ENCODE results near the gene RANBP10. TPM values are rescaled to one million over a fixed set of nuclear protein-coding genes. Genes with fewer than 3 reads are reported as not detected.
A peak's percentile ranks its signal among the peaks of the same experiment; 100 is the strongest.

RANBP10 gene
- total and polyA plus RNA-seq, 2 of the 13 experiments (the other 11 are each of a cell fraction or from before 2014, with no cell fraction given), result 9.2 to 22.7 TPM

DNA sequence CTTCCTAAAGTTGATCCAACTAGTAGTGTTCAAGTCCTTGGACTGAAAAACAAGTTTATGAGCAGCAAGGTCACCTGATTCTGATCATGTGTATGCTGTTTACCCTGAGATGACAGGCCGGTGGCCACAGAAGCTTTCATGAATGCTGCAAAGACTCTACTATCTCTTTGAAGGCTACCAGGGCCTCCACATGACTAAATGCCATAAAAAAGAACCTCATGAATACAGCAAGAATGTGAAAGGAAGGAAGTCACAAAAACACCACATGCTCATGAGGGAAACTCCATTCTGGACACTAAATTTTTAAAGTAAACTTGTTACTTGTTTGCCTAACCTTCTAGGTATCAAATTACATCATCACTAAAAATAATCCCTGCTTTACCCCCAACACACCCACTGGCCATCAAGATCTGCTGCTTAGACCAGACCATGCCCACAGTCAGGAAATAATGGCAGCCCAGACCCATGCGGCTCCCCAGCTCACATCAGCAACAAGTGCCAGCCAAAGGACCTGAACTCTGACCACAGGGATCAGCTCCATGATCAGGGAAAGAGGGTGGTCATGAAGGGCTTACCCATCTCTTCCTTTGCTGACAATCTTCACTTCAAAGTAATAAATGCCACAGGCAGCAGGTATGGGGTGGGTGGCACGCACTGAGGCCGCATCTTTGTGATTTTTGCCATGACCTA, 1.4 kb downstream of the RANBP10 start (continued):
- TF ChIP-seq ZBTB20 (CRISPR knock-in tag; IDR thresholded peaks at IDR 0.05; ENCODE audit: borderline replicate concordance, low read depth) (no peak), ZNF720 (CRISPR knock-in tag; IDR thresholded peaks at IDR 0.05) (no peak), ZNF205 (CRISPR knock-in tag; IDR thresholded peaks at IDR 0.05) (no peak), ELF4 (CRISPR knock-in tag; IDR thresholded peaks at IDR 0.05; ENCODE audit: borderline replicate concordance) (no peak), ZBTB42 (CRISPR knock-in tag; IDR thresholded peaks at IDR 0.05) (no peak), KLF13 (CRISPR knock-in tag; IDR thresholded peaks at IDR 0.05) (no peak), ZNF510 (CRISPR knock-in tag; IDR thresholded peaks at IDR 0.05; ENCODE audit: low read depth) (no peak), RNF2 (conservative IDR thresholded peaks at IDR 0.05; ENCODE audit: low read depth) (no peak), KMT2B (CRISPR knock-in tag; IDR thresholded peaks at IDR 0.05) (no peak), PAX8 (CRISPR knock-in tag; IDR thresholded peaks at IDR 0.05; ENCODE audit: borderline replicate concordance) (no peak), ZFP82 (CRISPR knock-in tag; IDR thresholded peaks at IDR 0.05; ENCODE audit: borderline replicate concordance) (no peak), HES4 (CRISPR knock-in tag; IDR thresholded peaks at IDR 0.05; ENCODE audit: borderline replicate concordance) (0 out of 2 replicates have a peak, but pooled peaks have one; percentile 44)
- TF ChIP-seq, protein P1, sequence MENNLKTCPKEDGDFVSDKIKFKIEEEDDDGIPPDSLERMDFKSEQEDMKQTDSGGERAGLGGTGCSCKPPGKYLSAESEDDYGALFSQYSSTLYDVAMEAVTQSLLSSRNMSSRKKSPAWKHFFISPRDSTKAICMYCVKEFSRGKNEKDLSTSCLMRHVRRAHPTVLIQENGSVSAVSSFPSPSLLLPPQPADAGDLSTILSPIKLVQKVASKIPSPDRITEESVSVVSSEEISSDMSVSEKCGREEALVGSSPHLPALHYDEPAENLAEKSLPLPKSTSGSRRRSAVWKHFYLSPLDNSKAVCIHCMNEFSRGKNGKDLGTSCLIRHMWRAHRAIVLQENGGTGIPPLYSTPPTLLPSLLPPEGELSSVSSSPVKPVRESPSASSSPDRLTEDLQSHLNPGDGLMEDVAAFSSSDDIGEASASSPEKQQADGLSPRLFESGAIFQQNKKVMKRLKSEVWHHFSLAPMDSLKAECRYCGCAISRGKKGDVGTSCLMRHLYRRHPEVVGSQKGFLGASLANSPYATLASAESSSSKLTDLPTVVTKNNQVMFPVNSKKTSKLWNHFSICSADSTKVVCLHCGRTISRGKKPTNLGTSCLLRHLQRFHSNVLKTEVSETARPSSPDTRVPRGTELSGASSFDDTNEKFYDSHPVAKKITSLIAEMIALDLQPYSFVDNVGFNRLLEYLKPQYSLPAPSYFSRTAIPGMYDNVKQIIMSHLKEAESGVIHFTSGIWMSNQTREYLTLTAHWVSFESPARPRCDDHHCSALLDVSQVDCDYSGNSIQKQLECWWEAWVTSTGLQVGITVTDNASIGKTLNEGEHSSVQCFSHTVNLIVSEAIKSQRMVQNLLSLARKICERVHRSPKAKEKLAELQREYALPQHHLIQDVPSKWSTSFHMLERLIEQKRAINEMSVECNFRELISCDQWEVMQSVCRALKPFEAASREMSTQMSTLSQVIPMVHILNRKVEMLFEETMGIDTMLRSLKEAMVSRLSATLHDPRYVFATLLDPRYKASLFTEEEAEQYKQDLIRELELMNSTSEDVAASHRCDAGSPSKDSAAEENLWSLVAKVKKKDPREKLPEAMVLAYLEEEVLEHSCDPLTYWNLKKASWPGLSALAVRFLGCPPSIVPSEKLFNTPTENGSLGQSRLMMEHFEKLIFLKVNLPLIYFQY (CRISPR knock-in tag; IDR thresholded peaks at IDR 0.05; ENCODE audit: borderline replicate concordance), result no peak
- TF ChIP-seq, protein P2, sequence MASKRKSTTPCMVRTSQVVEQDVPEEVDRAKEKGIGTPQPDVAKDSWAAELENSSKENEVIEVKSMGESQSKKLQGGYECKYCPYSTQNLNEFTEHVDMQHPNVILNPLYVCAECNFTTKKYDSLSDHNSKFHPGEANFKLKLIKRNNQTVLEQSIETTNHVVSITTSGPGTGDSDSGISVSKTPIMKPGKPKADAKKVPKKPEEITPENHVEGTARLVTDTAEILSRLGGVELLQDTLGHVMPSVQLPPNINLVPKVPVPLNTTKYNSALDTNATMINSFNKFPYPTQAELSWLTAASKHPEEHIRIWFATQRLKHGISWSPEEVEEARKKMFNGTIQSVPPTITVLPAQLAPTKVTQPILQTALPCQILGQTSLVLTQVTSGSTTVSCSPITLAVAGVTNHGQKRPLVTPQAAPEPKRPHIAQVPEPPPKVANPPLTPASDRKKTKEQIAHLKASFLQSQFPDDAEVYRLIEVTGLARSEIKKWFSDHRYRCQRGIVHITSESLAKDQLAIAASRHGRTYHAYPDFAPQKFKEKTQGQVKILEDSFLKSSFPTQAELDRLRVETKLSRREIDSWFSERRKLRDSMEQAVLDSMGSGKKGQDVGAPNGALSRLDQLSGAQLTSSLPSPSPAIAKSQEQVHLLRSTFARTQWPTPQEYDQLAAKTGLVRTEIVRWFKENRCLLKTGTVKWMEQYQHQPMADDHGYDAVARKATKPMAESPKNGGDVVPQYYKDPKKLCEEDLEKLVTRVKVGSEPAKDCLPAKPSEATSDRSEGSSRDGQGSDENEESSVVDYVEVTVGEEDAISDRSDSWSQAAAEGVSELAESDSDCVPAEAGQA (IDR thresholded peaks at IDR 0.05; ENCODE audit: low read depth), result no peak
- TF ChIP-seq, protein P2 (CRISPR knock-in tag; IDR thresholded peaks at IDR 0.05; ENCODE audit: borderline replicate concordance), result no peak
- TF ChIP-seq, protein P3, sequence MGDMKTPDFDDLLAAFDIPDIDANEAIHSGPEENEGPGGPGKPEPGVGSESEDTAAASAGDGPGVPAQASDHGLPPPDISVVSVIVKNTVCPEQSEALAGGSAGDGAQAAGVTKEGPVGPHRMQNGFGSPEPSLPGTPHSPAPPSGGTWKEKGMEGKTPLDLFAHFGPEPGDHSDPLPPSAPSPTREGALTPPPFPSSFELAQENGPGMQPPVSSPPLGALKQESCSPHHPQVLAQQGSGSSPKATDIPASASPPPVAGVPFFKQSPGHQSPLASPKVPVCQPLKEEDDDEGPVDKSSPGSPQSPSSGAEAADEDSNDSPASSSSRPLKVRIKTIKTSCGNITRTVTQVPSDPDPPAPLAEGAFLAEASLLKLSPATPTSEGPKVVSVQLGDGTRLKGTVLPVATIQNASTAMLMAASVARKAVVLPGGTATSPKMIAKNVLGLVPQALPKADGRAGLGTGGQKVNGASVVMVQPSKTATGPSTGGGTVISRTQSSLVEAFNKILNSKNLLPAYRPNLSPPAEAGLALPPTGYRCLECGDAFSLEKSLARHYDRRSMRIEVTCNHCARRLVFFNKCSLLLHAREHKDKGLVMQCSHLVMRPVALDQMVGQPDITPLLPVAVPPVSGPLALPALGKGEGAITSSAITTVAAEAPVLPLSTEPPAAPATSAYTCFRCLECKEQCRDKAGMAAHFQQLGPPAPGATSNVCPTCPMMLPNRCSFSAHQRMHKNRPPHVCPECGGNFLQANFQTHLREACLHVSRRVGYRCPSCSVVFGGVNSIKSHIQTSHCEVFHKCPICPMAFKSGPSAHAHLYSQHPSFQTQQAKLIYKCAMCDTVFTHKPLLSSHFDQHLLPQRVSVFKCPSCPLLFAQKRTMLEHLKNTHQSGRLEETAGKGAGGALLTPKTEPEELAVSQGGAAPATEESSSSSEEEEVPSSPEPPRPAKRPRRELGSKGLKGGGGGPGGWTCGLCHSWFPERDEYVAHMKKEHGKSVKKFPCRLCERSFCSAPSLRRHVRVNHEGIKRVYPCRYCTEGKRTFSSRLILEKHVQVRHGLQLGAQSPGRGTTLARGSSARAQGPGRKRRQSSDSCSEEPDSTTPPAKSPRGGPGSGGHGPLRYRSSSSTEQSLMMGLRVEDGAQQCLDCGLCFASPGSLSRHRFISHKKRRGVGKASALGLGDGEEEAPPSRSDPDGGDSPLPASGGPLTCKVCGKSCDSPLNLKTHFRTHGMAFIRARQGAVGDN (CRISPR knock-in tag; IDR thresholded peaks at IDR 0.05), result no peak

All from HepG2 (cell line).